Keratinocyte (primary cell): ENCODE data around the gene TWNK. TPM values are rescaled to one million over a fixed set of nuclear protein-coding genes. Genes with fewer than 3 reads are reported as not detected.

ENCODE experiments used
- DNase-seq: peaks from one replicate; pipeline ENCODE4 v3.0.0-alpha.2; 2011; ENCODE audit warnings: low read depth, missing footprints, low spot score
- FAIRE-seq: peaks from 2 replicates; lab custom pipeline; 2011; peaks lifted over from hg19 to GRCh38; lab: Jason Lieb, UNC
- H2AFZ ChIP-seq: 2 replicates; pipeline ENCODE4 v1.6.0; 2012; ENCODE audit warnings: low read length, control low read depth, inconsistent platforms; ENCODE audit not compliant: control insufficient read depth
- H3K27ac ChIP-seq: 2 replicates; pipeline ENCODE4 v1.5.1; 2011; ENCODE audit warnings: low read length; ENCODE audit not compliant: control insufficient read depth, insufficient read depth
- H3K27me3 ChIP-seq: 3 replicates; pipeline ENCODE4 v1.6.0; 2011; ENCODE audit warnings: low read length; ENCODE audit not compliant: control insufficient read depth, insufficient read depth; ENCODE audit errors: extremely low read depth
- H3K36me3 ChIP-seq, 2 experiments: 2 replicates in 1 of 2; 3 replicates in 1 of 2; pipeline ENCODE4 v1.5.1; 2011; ENCODE audit warnings: low read length in 2 of 2, mild to moderate bottlenecking in 1 of 2; ENCODE audit not compliant: control insufficient read depth in 2 of 2, insufficient read depth in 2 of 2; ENCODE audit errors: extremely low read depth in 1 of 2
- H3K4me1 ChIP-seq: 3 replicates; pipeline ENCODE4 v1.5.1; 2011; ENCODE audit warnings: low read length; ENCODE audit not compliant: control insufficient read depth, insufficient read depth; ENCODE audit errors: extremely low read depth
- H3K4me2 ChIP-seq: 3 replicates; pipeline ENCODE4 v1.6.0; 2011; ENCODE audit warnings: low read depth, low read length; ENCODE audit not compliant: control insufficient read depth, insufficient read depth; ENCODE audit errors: extremely low read depth
- H3K4me3 ChIP-seq, 3 experiments: fragments of 200-600 bp in 1 of 3; sonication (generic) in 1 of 3; 2 replicates in 2 of 3; 3 replicates in 1 of 3; pipeline ENCODE4 v1.5.1; 2011 to 2016; ENCODE audit warnings: low read length in 3 of 3, mild to moderate bottlenecking in 3 of 3, control low read depth in 2 of 3, inconsistent platforms in 1 of 3, low read depth in 1 of 3, mixed read lengths in 1 of 3, mixed run types in 1 of 3, moderate library complexity in 1 of 3; ENCODE audit not compliant: control insufficient read depth in 2 of 3, insufficient read depth in 2 of 3; ENCODE audit errors: extremely low read depth in 1 of 3
- H3K79me2 ChIP-seq: 2 replicates; pipeline ENCODE4 v1.6.0; 2012; ENCODE audit warnings: low read length; ENCODE audit not compliant: control insufficient read depth, insufficient read depth
- H3K9ac ChIP-seq: 3 replicates; pipeline ENCODE4 v1.6.0; 2011; ENCODE audit warnings: low read length; ENCODE audit not compliant: control insufficient read depth, insufficient read depth; ENCODE audit errors: extremely low read depth
- H3K9me1 ChIP-seq: 3 replicates; pipeline ENCODE4 v1.6.0; 2011; ENCODE audit warnings: low read length; ENCODE audit not compliant: control insufficient read depth, insufficient read depth; ENCODE audit errors: extremely low read depth
- H3K9me3 ChIP-seq: 2 replicates; pipeline ENCODE4 v1.5.1; 2012; ENCODE audit warnings: low read depth, low read length; ENCODE audit not compliant: control insufficient read depth
- H4K20me1 ChIP-seq: 3 replicates; pipeline ENCODE4 v1.6.0; 2011; ENCODE audit warnings: low read length; ENCODE audit not compliant: control insufficient read depth, insufficient read depth; ENCODE audit errors: extremely low read depth
- EZH2 ChIP-seq: IDR thresholded peaks from one replicate; pipeline ENCODE4 v1.6.1; 2012; ENCODE audit warnings: inconsistent platforms, mild to moderate bottlenecking, low read length, moderate library complexity
- dilution Hi-C: fragments of 300-500 bp; cut with MboI; formaldehyde crosslinking; loops from one replicate; pipeline ENCODE4 v1.7.0; 2020; ENCODE audit warnings: low sequenced_read_pairs; ENCODE audit not compliant: extremely low pct_ligation_motif_present
- polyA plus RNA-seq, 5 experiments: library from polyadenylated mRNA; depleted of rRNA in 3 of 5; stranded (reverse) in 3 of 5; stranded (forward) in 1 of 5; unstranded in 1 of 5; fragments of >200 nt; gene quantifications; 1 replicate in 1 of 5; 2 replicates in 3 of 5; 3 replicates in 1 of 5; pipeline versions ENCODE4 v1.2.1 to v1.2.3, GENCODE V29; 2011 to 2012; ENCODE audit warnings: missing spikeins in 2 of 5, low read depth in 1 of 5, low replicate concordance in 1 of 5
- TF ChIP-seq, protein P1 (sequence below), 3 experiments: IDR thresholded peaks in 1 of 3; conservative IDR thresholded peaks in 1 of 3; optimal IDR thresholded peaks in 1 of 3; 2 replicates in 2 of 3; 3 replicates in 1 of 3; pipeline versions ENCODE3 to v1.5.1; 2011; ENCODE audit warnings: low read length in 3 of 3, mild to moderate bottlenecking in 3 of 3, moderate library complexity in 2 of 3, control low read depth in 1 of 3, inconsistent platforms in 1 of 3; ENCODE audit not compliant: insufficient read depth in 2 of 3; ENCODE audit errors: extremely low read depth in 1 of 3

TWNK gene
- polyA plus RNA-seq, 1 donor (not counting 4 experiments of a cell fraction or from before 2014, with no cell fraction given) = 12.9 TPM

DNA sequence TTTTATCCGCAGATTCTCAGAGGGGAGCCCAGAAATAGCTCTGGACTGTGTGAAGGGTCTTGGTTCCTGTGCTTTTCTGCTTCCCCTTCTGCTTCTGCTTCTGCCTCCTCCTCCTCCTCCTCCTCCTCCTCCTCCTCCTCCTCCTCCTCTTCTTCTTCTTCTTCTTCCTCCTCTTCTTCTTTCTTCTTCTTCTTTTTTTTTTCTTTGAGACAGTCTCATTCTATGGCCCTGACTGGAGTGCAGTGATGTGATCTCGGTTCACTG, 32.0 kb downstream of the TWNK start:
- Histone ChIP-seq H3K27ac (no peak overlapping the region), H3K27me3 (peaks cover 4% of the 10 kb centered on the region), H2AFZ (no peak overlapping the region), H3K9ac (no peak overlapping the region), H3K9me1 (no peaks in the 10 kb centered on the region), H3K4me1 (peaks cover 8% of the 10 kb centered on the region), H3K4me2 (no peak overlapping the region), H3K4me3 (no peak overlapping the region), H4K20me1 (peaks cover 2% of the 10 kb centered on the region), H3K79me2 (no peaks in the 10 kb centered on the region), H3K9me3 (no peaks in the 10 kb centered on the region), H3K36me3 (no peaks in the 10 kb centered on the region)
- dilution Hi-C loops = no loop called here
- TF ChIP-seq, protein P1, sequence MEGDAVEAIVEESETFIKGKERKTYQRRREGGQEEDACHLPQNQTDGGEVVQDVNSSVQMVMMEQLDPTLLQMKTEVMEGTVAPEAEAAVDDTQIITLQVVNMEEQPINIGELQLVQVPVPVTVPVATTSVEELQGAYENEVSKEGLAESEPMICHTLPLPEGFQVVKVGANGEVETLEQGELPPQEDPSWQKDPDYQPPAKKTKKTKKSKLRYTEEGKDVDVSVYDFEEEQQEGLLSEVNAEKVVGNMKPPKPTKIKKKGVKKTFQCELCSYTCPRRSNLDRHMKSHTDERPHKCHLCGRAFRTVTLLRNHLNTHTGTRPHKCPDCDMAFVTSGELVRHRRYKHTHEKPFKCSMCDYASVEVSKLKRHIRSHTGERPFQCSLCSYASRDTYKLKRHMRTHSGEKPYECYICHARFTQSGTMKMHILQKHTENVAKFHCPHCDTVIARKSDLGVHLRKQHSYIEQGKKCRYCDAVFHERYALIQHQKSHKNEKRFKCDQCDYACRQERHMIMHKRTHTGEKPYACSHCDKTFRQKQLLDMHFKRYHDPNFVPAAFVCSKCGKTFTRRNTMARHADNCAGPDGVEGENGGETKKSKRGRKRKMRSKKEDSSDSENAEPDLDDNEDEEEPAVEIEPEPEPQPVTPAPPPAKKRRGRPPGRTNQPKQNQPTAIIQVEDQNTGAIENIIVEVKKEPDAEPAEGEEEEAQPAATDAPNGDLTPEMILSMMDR (optimal IDR thresholded peaks at IDR 0.05 in 1 of 3, IDR thresholded peaks at IDR 0.05 in 1 of 3, conservative IDR thresholded peaks at IDR 0.05 in 1 of 3; ENCODE audit: extremely low read depth in 1 of 3, insufficient read depth in 2 of 3, low read length in 3 of 3) = no peak
- TF ChIP-seq EZH2 = no peak
- FAIRE-seq = no peak
- DNase-seq = no peak

DNA sequence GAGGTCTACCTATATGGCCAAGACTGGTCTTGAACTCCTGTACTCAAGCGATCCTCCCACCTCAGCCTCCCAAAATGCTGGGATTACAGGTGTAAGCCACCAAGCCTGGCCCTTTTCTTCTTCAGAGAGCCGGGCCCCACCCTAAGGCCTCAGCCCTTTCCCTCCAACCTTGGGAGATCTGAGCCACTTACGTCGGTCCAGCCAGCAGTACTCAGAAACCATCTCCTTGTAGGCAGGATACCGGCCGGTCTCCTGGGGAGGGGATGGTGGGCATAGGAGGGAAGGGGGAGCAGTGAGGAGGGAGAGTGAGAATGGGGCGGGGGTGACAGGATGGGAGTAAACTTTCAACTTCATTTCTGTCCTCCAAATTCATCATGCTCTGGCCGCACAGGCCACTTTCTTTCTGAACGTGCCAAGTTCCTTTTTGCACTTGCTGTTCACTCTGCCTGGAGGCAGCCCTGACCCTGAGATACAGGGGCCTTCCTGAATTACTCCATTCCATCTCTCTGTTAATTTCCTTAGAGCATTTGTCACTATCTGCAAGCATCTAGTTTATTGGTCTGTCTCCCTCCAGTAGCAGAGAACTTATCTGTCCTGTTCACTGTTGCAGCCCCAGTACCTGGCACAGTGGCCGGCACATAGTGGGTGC, 33.2 kb downstream of the TWNK start:
- peaks cover 2% of the 10 kb centered on the region for H4K20me1 ChIP-seq
- H3K9ac ChIP-seq = no peak overlapping the region
- DNase-seq (no peak), FAIRE-seq (no peak)
- H3K9me3 ChIP-seq = no peaks in the 10 kb centered on the region
- dilution Hi-C loops = no loop called here
- H3K36me3 ChIP-seq = no peaks in the 10 kb centered on the region
- no peaks in the 10 kb centered on the region for H3K79me2 ChIP-seq
- H3K4me3 ChIP-seq = no peak overlapping the region
- no peak overlapping the region for H3K4me2 ChIP-seq
- no peaks in the 10 kb centered on the region for H3K9me1 ChIP-seq
- H2AFZ ChIP-seq = no peak overlapping the region
- no peak overlapping the region for H3K27ac ChIP-seq
- H3K27me3 ChIP-seq = peaks cover 4% of the 10 kb centered on the region
- no peak for TF ChIP-seq EZH2
- TF ChIP-seq, protein P1 (optimal IDR thresholded peaks at IDR 0.05 in 1 of 3, IDR thresholded peaks at IDR 0.05 in 1 of 3, conservative IDR thresholded peaks at IDR 0.05 in 1 of 3; ENCODE audit: extremely low read depth in 1 of 3, insufficient read depth in 2 of 3, low read length in 3 of 3) = no peak
- peaks cover 2% of the 10 kb centered on the region for H3K4me1 ChIP-seq
